DND-41 (cell line): ENCODE measurements around the gene TCERG1L.

Source experiments
- ATAC-seq: fragments of 200-7000 bp; cut with Tn5 transposase; 3 replicates; pipeline ENCODE4 v1.9.1; 2021; ENCODE audit warnings: low read depth; ENCODE audit not compliant: insufficient read depth
- DNase-seq: peaks from one replicate; pipeline ENCODE4 v3.0.0-alpha.2; 2020
- H2AFZ ChIP-seq: 2 replicates; pipeline ENCODE4 v1.6.0; 2012; ENCODE audit warnings: low read depth, low read length
- H3K27ac ChIP-seq: 2 replicates; pipeline ENCODE4 v1.5.1; 2012; ENCODE audit warnings: low read length, inconsistent platforms
- H3K27me3 ChIP-seq: fragments of 200-600 bp; sonication (generic); 2 replicates; pipeline ENCODE4 v1.6.0; 2012; ENCODE audit warnings: low read length, mild to moderate bottlenecking, inconsistent platforms; ENCODE audit not compliant: insufficient read depth, poor library complexity
- H3K36me3 ChIP-seq: 2 replicates; pipeline ENCODE4 v1.5.1; 2012; ENCODE audit warnings: low read length, inconsistent platforms; ENCODE audit not compliant: insufficient read depth
- H3K4me1 ChIP-seq: 2 replicates; pipeline ENCODE4 v1.5.1; 2012; ENCODE audit warnings: mild to moderate bottlenecking, low read length; ENCODE audit not compliant: insufficient read depth
- H3K4me2 ChIP-seq: 2 replicates; pipeline ENCODE4 v1.6.0; 2012; ENCODE audit warnings: mild to moderate bottlenecking, moderate library complexity, low read length, inconsistent platforms; ENCODE audit not compliant: insufficient read depth
- H3K4me3 ChIP-seq, 2 experiments: fragments of 200-600 bp in 1 of 2; shearing (Covaris generic) in 1 of 2; 2 replicates each; pipeline ENCODE4 v1.5.1; 2012 to 2016; ENCODE audit warnings: inconsistent platforms in 2 of 2, low read length in 2 of 2, mild to moderate bottlenecking in 2 of 2, low read depth in 1 of 2, moderate library complexity in 1 of 2
- H3K79me2 ChIP-seq: 2 replicates; pipeline ENCODE4 v1.6.0; 2012; ENCODE audit warnings: low read length, inconsistent platforms; ENCODE audit not compliant: insufficient read depth
- H3K9ac ChIP-seq: 2 replicates; pipeline ENCODE4 v1.6.0; 2012; ENCODE audit warnings: low read depth, mild to moderate bottlenecking, inconsistent platforms, low read length, moderate library complexity
- H3K9me3 ChIP-seq: 2 replicates; pipeline ENCODE4 v1.5.1; 2012; ENCODE audit warnings: low read length, moderate library complexity, mild to moderate bottlenecking, inconsistent platforms; ENCODE audit not compliant: insufficient read depth, severe bottlenecking
- H4K20me1 ChIP-seq: 2 replicates; pipeline ENCODE4 v1.6.0; 2012; ENCODE audit warnings: low read length; ENCODE audit not compliant: insufficient read depth
- EZH2 ChIP-seq: IDR thresholded peaks from 3 replicates; pipeline ENCODE4 v1.6.1; 2012; ENCODE audit warnings: borderline replicate concordance, low read depth, mild to moderate bottlenecking, moderate library complexity, low read length, inconsistent platforms; ENCODE audit not compliant: severe bottlenecking
- TF ChIP-seq, protein P1 (sequence below): IDR thresholded peaks from 2 replicates; pipeline ENCODE4 v1.5.1; 2012; ENCODE audit warnings: borderline replicate concordance, low read length, moderate library complexity, mild to moderate bottlenecking; ENCODE audit not compliant: poor library complexity, severe bottlenecking; ENCODE audit errors: extremely low read depth

Gene TCERG1L

GRCh38 chr10:131272897-131273451 lies 38.5 kb downstream of the TCERG1L start:
- H3K9me3 ChIP-seq: no peaks in the 10 kb centered on the region

DNA sequence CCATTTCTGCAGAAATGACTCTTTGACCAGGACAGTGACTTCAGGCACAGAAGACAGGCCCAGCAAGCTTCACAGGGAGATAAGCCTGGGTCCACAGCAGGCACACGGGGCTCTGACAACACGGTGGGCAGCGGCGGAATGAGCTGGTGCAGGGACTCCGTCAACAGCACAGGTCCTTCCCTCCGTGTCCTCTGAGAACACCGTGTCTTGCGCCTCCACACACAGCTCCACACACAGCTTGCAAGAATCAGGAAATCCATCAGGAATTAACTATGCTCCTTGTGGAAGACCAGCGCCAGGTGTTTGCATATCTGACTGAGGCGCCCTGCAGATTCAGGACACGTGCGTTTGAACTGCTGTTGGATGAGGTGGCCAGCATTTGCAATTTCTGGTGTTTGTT lies 39.6 kb downstream of the TCERG1L start:
- Histone ChIP-seq H3K36me3 (no peaks in the 10 kb centered on the region), H3K4me2 (no peak overlapping the region), H3K27ac (no peak overlapping the region), H3K4me1 (no peaks in the 10 kb centered on the region), H3K27me3 (no peaks in the 10 kb centered on the region), H3K79me2 (no peaks in the 10 kb centered on the region), H4K20me1 (no peaks in the 10 kb centered on the region), H3K9ac (no peak overlapping the region), H3K4me3 (no peak overlapping the region), H2AFZ (no peak overlapping the region), H3K9me3 (no peaks in the 10 kb centered on the region)
- DNase-seq (no peak), ATAC-seq (no peak)
- TF ChIP-seq, protein P1, sequence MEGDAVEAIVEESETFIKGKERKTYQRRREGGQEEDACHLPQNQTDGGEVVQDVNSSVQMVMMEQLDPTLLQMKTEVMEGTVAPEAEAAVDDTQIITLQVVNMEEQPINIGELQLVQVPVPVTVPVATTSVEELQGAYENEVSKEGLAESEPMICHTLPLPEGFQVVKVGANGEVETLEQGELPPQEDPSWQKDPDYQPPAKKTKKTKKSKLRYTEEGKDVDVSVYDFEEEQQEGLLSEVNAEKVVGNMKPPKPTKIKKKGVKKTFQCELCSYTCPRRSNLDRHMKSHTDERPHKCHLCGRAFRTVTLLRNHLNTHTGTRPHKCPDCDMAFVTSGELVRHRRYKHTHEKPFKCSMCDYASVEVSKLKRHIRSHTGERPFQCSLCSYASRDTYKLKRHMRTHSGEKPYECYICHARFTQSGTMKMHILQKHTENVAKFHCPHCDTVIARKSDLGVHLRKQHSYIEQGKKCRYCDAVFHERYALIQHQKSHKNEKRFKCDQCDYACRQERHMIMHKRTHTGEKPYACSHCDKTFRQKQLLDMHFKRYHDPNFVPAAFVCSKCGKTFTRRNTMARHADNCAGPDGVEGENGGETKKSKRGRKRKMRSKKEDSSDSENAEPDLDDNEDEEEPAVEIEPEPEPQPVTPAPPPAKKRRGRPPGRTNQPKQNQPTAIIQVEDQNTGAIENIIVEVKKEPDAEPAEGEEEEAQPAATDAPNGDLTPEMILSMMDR: no peak
- TF ChIP-seq EZH2: no peak

More at GRCh38 chr10:131272897-131273451, 38.5 kb downstream of the TCERG1L start:
- Histone ChIP-seq H3K27ac (no peak overlapping the region), H3K79me2 (no peaks in the 10 kb centered on the region), H3K4me2 (no peak overlapping the region), H3K4me1 (no peaks in the 10 kb centered on the region), H2AFZ (no peak overlapping the region), H3K4me3 (no peak overlapping the region), H4K20me1 (no peaks in the 10 kb centered on the region), H3K36me3 (no peaks in the 10 kb centered on the region), H3K9ac (no peak overlapping the region), H3K27me3 (no peaks in the 10 kb centered on the region)
- TF ChIP-seq, protein P1: no peak
- TF ChIP-seq EZH2: no peak
- ATAC-seq (no peak), DNase-seq (no peak)

GRCh38 chr10:131271195-131271880 lies 40.2 kb downstream of the TCERG1L start:
- Histone ChIP-seq H3K79me2 (no peaks in the 10 kb centered on the region), H3K9ac (no peak overlapping the region), H3K4me2 (no peak overlapping the region), H3K4me1 (no peaks in the 10 kb centered on the region), H3K9me3 (no peaks in the 10 kb centered on the region), H3K36me3 (no peaks in the 10 kb centered on the region), H2AFZ (no peak overlapping the region), H3K4me3 (no peak overlapping the region), H3K27ac (no peak overlapping the region), H4K20me1 (no peaks in the 10 kb centered on the region), H3K27me3 (no peaks in the 10 kb centered on the region)
- DNase-seq: no peak
- TF ChIP-seq EZH2: no peak
- TF ChIP-seq, protein P1: no peak
- ATAC-seq: no peak
